GM12872 (cell line): ENCODE data around the gene MT1M.

ENCODE experiments used
- TF ChIP-seq, protein P1 (sequence below): IDR thresholded peaks from 3 replicates; pipeline ENCODE4 v1.5.1; 2011; ENCODE audit warnings: low read depth, mild to moderate bottlenecking, low read length, moderate library complexity; ENCODE audit not compliant: insufficient read depth

The MT1M gene

DNA sequence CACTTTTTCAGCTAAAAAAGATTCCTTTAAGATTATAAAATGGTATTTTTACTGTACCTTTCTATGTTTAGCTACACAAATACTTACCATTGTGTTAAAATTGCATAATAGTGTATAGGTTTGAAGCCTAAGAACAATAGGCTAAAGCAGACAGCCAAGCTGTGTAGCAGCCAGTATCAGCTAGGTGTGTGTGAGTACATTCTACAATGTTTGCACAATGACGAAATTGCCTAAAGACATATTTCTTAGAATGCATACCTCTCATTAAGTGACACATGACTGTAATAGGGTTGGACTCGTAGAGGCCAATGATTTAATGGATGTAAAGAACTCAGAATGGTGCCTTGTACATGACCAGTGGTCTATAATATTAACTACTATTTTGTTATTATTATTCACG is 17.4 kb downstream of the MT1M start:
- TF ChIP-seq, protein P1, sequence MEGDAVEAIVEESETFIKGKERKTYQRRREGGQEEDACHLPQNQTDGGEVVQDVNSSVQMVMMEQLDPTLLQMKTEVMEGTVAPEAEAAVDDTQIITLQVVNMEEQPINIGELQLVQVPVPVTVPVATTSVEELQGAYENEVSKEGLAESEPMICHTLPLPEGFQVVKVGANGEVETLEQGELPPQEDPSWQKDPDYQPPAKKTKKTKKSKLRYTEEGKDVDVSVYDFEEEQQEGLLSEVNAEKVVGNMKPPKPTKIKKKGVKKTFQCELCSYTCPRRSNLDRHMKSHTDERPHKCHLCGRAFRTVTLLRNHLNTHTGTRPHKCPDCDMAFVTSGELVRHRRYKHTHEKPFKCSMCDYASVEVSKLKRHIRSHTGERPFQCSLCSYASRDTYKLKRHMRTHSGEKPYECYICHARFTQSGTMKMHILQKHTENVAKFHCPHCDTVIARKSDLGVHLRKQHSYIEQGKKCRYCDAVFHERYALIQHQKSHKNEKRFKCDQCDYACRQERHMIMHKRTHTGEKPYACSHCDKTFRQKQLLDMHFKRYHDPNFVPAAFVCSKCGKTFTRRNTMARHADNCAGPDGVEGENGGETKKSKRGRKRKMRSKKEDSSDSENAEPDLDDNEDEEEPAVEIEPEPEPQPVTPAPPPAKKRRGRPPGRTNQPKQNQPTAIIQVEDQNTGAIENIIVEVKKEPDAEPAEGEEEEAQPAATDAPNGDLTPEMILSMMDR: no peak

DNA sequence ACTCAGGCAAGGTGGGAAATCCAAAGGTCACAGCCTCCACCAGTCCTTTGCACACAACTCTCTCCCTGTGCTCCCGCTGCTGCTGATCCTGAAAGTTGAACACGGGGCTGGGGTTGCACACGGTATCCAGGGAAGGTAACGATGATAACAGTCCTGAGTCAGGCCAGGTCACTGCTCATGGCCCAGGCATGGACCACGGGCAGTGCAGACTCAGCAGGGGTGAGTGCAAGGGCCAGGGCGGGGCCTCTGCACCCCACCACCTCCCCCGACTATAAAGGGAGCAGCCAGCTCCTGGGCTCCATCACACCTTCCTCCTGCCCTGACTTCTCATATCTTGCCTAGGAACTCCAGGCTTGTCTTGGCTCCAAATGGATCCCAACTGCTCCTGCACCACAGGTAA is 19.1 kb downstream of the MT1M start, which contains the start of gene MT1B:
TSS of gene MT1B (plus strand) at position 301 of the 400 bp plus-strand sequence. CDS start at position 369, 68 bp downstream.
- TF ChIP-seq, protein P1: no peak

DNA sequence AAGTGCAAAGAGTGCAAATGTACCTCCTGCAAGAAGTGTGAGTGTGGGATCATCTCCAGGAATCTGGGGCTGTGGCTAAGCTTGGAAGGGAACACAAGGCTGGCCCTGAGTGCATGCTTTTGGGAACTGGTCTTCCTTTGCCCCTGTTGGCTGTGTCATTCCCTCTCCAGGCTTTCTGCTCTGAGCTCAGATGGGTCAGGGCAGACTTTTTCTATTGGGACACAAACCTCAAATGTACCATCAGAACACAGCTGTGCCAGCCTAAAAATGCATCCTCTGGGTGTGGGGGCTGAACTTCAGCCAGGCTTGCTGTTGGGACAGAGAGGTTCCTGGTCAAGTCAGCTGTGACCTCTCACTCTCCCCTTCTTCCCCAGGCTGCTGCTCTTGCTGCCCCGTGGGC is 20.1 kb downstream of the MT1M start:
- TF ChIP-seq, protein P1: no peak

DNA sequence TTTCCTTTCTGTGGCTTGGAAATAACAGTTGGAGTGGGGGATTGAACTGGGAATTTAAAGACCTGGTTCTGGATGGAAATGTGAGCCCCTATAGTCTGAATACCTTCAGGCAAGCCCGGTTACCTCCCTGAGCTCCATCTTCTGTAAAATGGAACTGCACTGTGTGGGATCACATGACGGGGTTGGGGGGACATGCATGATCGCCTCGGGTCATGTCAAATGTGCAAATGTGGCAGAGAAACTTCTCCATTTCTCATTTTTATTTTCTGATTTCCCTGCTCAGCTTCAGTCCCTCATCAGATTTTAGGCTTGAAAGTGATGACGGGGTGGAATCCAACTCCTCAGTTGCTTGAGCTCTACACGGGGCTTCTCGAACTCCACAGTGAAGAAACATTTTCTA is 20.8 kb downstream of the MT1M start:
- TF ChIP-seq, protein P1: no peak

DNA sequence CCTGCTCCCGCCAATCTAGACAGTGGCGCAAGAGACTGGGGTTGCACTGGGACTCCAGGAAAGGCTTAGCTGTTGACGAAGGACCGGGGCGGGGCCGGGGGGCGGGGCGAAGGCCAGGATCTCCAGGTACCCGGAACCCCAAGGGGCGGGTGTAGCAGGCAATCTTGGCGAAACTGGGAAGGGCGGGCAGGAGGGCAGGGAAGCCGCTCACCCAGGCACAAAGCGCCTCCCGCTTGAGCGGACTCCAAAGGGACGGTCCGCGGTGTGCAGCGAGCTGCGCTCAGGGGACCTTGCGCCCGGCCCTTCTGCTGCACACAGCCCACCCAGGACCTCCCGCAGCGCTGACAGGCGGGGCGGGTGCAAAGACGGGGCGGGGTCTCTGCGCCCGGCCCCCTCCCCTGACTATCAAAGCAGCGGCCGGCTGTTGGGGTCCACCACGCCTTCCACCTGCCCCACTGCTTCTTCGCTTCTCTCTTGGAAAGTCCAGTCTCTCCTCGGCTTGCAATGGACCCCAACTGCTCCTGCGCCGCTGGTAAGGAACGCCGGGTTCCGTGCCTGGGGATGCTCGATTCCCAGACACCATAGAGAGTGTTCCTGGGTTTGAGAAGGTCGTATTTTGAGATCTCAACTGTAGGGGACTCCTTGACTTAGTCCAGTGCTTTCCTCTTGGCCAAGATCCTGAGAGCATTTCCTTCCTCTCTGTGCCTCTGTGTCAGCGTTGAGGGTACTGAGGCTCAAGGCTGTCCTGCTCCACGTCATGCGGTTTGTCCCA is 25.3 kb downstream of the MT1M start, which contains the start of gene MT1F:
TSS of gene MT1F (plus strand) at position 405 of the 772 bp plus-strand sequence. CDS start at position 505, 100 bp downstream.
- TF ChIP-seq, protein P1: no peak

DNA sequence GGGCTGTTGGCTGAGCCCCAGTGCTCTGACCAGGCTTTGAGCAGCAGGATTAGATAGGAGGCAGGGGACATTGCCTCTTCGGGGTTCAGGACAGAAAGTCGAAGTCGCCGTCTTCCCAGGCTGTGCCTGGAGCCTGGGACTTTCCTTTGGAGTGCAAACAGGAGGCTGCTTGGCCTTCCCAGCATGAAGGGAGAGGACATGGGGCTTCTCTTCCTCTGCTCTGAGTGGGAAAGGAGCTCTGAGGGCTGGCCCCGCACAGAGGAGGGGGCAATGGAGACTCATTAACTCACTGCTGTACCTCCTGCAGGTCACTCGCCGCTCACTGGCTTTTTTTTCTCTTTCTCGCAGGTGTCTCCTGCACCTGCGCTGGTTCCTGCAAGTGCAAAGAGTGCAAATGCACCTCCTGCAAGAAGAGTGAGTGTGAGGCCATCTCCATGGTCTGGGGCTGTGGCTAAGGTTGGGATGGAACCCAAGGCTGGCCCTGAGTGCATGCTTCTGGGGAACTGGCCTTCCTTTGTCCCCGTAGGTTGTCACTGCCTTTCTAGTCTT is 25.9 kb downstream of the MT1M start:
- TF ChIP-seq, protein P1: no peak

DNA sequence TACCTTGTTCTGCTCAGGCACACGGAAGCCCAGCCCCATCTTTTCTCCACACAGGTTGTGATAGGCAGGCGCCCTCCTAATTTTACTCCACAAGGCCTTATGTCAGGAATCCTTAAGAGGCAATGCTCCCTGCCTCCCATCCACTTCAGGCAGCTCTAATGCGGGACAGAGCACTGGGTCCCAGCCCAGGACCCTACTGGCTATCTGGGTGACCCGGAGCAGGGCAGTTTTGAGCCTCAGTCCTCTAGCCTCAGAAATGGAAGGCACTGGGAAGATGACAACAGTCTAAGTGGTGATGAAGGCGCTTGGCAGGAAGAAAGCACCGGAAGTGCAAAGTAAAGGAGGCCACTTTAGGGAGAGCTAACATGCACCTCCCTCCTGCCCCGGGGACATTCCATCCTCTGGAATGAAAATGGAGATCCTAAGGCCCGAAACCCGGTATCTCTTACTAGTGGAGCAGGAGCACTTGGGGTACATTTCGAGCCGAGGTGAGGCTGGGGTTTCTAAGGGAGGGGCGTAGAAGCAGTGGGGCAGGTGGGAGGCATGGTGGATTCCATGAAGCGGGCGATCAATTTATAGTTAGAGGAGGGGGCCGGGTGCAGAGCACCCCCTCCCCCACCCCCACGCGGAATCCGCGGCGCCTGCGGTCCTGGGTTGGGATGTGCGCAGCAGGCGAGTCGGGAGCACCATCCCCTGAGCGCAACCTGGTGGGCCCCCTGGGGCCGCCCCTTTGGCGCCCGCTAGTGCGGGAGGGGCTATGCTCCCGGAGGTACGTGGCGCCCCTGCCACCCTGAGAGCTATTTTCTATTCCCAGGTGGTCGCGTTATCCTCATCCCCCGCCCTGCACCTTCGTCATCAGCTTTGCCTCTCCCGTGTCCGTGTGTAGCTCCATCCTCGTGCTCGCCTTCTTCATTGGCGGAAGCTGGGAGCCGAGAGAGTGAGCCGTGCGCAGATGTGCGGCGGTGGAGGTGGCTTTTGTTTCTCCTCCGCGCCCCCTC is 30.2 kb downstream of the MT1M start:
- TF ChIP-seq, protein P1: no peak
